ENCODE measurements around the gene ARID1B. TPM values are rescaled to one million over a fixed set of nuclear protein-coding genes. Genes with fewer than 3 reads are reported as not detected.

ARID1B gene
- total and polyA plus RNA-seq, 2 of the 4 experiments (the other 2 are of a cell fraction) = 14.5 to 20.1 TPM

- Histone ChIP-seq H2BK15ac (ENCODE audit: low read depth, low read length) (no peak overlapping the region), H3K4me1 (ENCODE audit: control insufficient read depth, insufficient read depth, low read length) (peaks cover 10% of the 10 kb centered on the region), H3K9ac (ENCODE audit: low read depth, low read length) (no peak overlapping the region), H2BK20ac (ENCODE audit: low read depth, low read length) (no peak overlapping the region), H4K20me1 (ENCODE audit: insufficient read depth, low read length) (peaks cover 5% of the 10 kb centered on the region; the same call in 1 of the 2 replicates), H3K9me3 (ENCODE audit: control insufficient read depth, insufficient read depth, low read length) (no peaks in the 10 kb centered on the region), H3K14ac (replicated peaks; ENCODE audit: low read depth, low read length) (no peak overlapping the region), H3K56ac (ENCODE audit: extremely low read depth, insufficient read depth, low read length) (no peak overlapping the region), H3K4me2 (ENCODE audit: low read depth, low read length) (no peak overlapping the region), H3K18ac (ENCODE audit: low read depth, low read length) (no peak overlapping the region), H3K23ac (ENCODE audit: low read depth, low read length) (no peak overlapping the region), H4K5ac (ENCODE audit: low read depth, low read length) (no peak overlapping the region), H4K91ac (ENCODE audit: insufficient read depth, low read depth, low read length) (no peak overlapping the region), H3K27me3 (ENCODE audit: control insufficient read depth, insufficient read depth, low read length) (no peaks in the 10 kb centered on the region), H2AK5ac (ENCODE audit: low read depth, low read length) (no peak overlapping the region), H4K8ac (ENCODE audit: low read depth in 2 of 2, low read length in 2 of 2) (no peak overlapping the region), H3K4me3 (ENCODE audit: insufficient read depth, low read depth, low read length) (no peak overlapping the region), H3K4ac (ENCODE audit: low read depth, low read length) (no peak overlapping the region), H3K9me1 (ENCODE audit: insufficient read depth, low read length) (peaks cover 12% of the 10 kb centered on the region), H3K36me3 (ENCODE audit: control insufficient read depth, insufficient read depth, low read length) (peaks cover 2% of the 10 kb centered on the region; the same call in 1 of the 2 replicates), H2BK5ac (ENCODE audit: low read depth, low read length, poor library complexity, severe bottlenecking) (no peak overlapping the region), H2AK9ac (replicated peaks; ENCODE audit: low read depth, low read length, poor library complexity) (no peak overlapping the region), H2BK120ac (ENCODE audit: low read depth, low read length) (no peak overlapping the region), H3K27ac (ENCODE audit: insufficient read depth, low read length) (no peak overlapping the region), H3K79me1 (ENCODE audit: low read depth in 1 of 2, low read length in 2 of 2) (peaks cover 8 to 28% of the 10 kb centered on the region in 2 experiments; a peak in 3 of 4 replicates), H2AFZ (replicated peaks; ENCODE audit: low read length, poor library complexity) (no peak overlapping the region)
- DNase-seq (no peak), ATAC-seq (ENCODE audit: low read depth) (no peak)
- ChIA-PET CTCF (no interaction called here), POLR2A (ENCODE audit: unreplicated experiment) (no interaction called here)
- dilution Hi-C loops (cut with HindIII; ENCODE audit: low sequenced_read_pairs, unreplicated experiment) = no loop called here
- BruUV-seq (replicated peaks) = no TSS peak
- in situ Hi-C loops (cut with MboI; ENCODE audit: low sequenced_read_pairs) = no loop called here
- intact Hi-C loops (cut with micrococcal nuclease) = no loop called here
- no peak for TF ChIP-seq CEBPB (IDR thresholded peaks at IDR 0.05; ENCODE audit: low read depth, low read length)
- TF ChIP-seq RAD21 (IDR thresholded peaks at IDR 0.05; ENCODE audit: low read length) = no peak
- no peak for TF ChIP-seq MXI1 (IDR thresholded peaks at IDR 0.05; ENCODE audit: borderline replicate concordance, low read depth, low read length)
- TF ChIP-seq RCOR1 (IDR thresholded peaks at IDR 0.05; ENCODE audit: insufficient replicate concordance, low read length) = no peak
- no peak for TF ChIP-seq MAFK (IDR thresholded peaks at IDR 0.05; ENCODE audit: low read depth, low read length)
- no peak for TF ChIP-seq RFX5 (IDR thresholded peaks at IDR 0.05; ENCODE audit: low read depth, low read length)
- no peak for TF ChIP-seq NFE2L2 (IDR thresholded peaks at IDR 0.05; ENCODE audit: low read depth, low read length)
- TF ChIP-seq SMC3 (IDR thresholded peaks at IDR 0.05; ENCODE audit: low read depth, low read length) = no peak
- no peak for TF ChIP-seq USF2 (IDR thresholded peaks at IDR 0.05; ENCODE audit: low read depth, low read length)
- no peak for TF ChIP-seq POLR2A (IDR thresholded peaks at IDR 0.05; ENCODE audit: low read depth, low read length)
- no peak for TF ChIP-seq ELK1 (IDR thresholded peaks at IDR 0.05; ENCODE audit: borderline replicate concordance, low read depth, low read length)
- WGBS, 2 experiments (ENCODE audit: extremely low coverage in 2 of 2, insufficient read length in 1 of 2) = no CpG with 5 or more reads among the region's 1 CpG
Observed at GRCh38 chr6:157104803-157105202, 327.6 kb downstream of the ARID1B start.

Measured in IMR-90 (cell line).